HepG2 (cell line): ENCODE results near the gene IFNB1. TPM values are rescaled to one million over a fixed set of nuclear protein-coding genes. Genes with fewer than 3 reads are reported as not detected.

Experiments used
- ATAC-seq: fragments of 200-7000 bp; cut with Tn5 transposase; 3 replicates; pipeline ENCODE4 v1.9.1; 2020; ENCODE audit warnings: mild to moderate bottlenecking, moderate library complexity
- BruUV-seq: library from RNA; stranded (reverse); fragments of 400-500 nt; replicated peaks from 2 replicates; lab custom pipeline; 2021; lab: Mats Ljungman, UMichigan
- CTCF ChIA-PET: fragments of 300-600 bp; formaldehyde crosslinking; extraction: SDS; loops from one replicate; lab custom pipeline; 2021; ENCODE audit warnings: low total read pairs, inconsistent platforms, low intra/inter-chr PET ratio; lab: Yijun Ruan, JAX
- POLR2A ChIA-PET: fragments of 350-600 bp; sonication (Branson Sonifier 250); formaldehyde crosslinking; loops from one replicate; lab custom pipeline; 2020; ENCODE audit warnings: antibody characterized with exemption, inconsistent platforms; lab: Yijun Ruan, JAX
- DNase-seq: peaks from one replicate; pipeline ENCODE4 v3.0.0-alpha.2; 2015; ENCODE audit warnings: low spot score
- FAIRE-seq: peaks from 3 replicates; lab custom pipeline; 2011; peaks lifted over from hg19 to GRCh38; lab: Jason Lieb, UNC
- H2AFZ ChIP-seq: one replicate; pipeline ENCODE4 v1.6.1; 2011; ENCODE audit warnings: low read length, inconsistent platforms
- H3K27ac ChIP-seq: fragments of 300-600 bp; 3 replicates; pipeline ENCODE4 v1.8.0; 2011; ENCODE audit warnings: mixed run types, mild to moderate bottlenecking, mixed read lengths, low read length, inconsistent platforms; ENCODE audit not compliant: insufficient read depth; ENCODE audit errors: extremely low read length
- H3K27me3 ChIP-seq, 2 experiments: fragments of 200-600 bp in 1 of 2; 2 replicates in 1 of 2; 3 replicates in 1 of 2; pipeline versions ENCODE4 v1.6.0 to v1.8.0; 2011; ENCODE audit warnings: low read length in 2 of 2, mild to moderate bottlenecking in 2 of 2, moderate library complexity in 2 of 2, inconsistent platforms in 1 of 2; ENCODE audit not compliant: insufficient read depth in 2 of 2, control insufficient read depth in 1 of 2
- H3K36me3 ChIP-seq, 2 experiments: fragments of 200-600 bp in 1 of 2; replicated peaks in 1 of 2; 2 replicates in 1 of 2; 3 replicates in 1 of 2; pipeline versions ENCODE4 v1.5.1 to v1.8.0; 2011; ENCODE audit warnings: low read length in 2 of 2, inconsistent platforms in 1 of 2; ENCODE audit not compliant: insufficient read depth in 2 of 2, control insufficient read depth in 1 of 2
- H3K4me1 ChIP-seq: 2 replicates; pipeline ENCODE4 v1.5.1; 2012; ENCODE audit warnings: low read length, inconsistent platforms; ENCODE audit not compliant: insufficient read depth
- H3K4me2 ChIP-seq: 2 replicates; pipeline ENCODE4 v1.6.0; 2011; ENCODE audit warnings: low read depth, low read length, inconsistent platforms
- H3K4me3 ChIP-seq, 3 experiments: fragments of 200-600 bp in 1 of 3; sonication (generic), shearing (Covaris generic) in 1 of 3; replicated peaks in 1 of 3; 2 replicates each; pipeline ENCODE4 v1.5.1; 2011 to 2016; ENCODE audit warnings: low read length in 3 of 3, inconsistent platforms in 2 of 3, low read depth in 2 of 3, mild to moderate bottlenecking in 2 of 3, control low read depth in 1 of 3, mixed read lengths in 1 of 3; ENCODE audit not compliant: insufficient read depth in 1 of 3
- H3K79me2 ChIP-seq: one replicate; pipeline ENCODE4 v1.6.1; 2011; ENCODE audit warnings: low read length, inconsistent platforms; ENCODE audit not compliant: insufficient read depth
- H3K9ac ChIP-seq: 2 replicates; pipeline ENCODE4 v1.6.0; 2011; ENCODE audit warnings: mild to moderate bottlenecking, low read depth, low read length, inconsistent platforms; ENCODE audit not compliant: insufficient read depth
- H3K9me3 ChIP-seq: 2 replicates; pipeline ENCODE4 v1.5.1; 2012; ENCODE audit warnings: mild to moderate bottlenecking, low read length
- H4K20me1 ChIP-seq: 2 replicates; pipeline ENCODE4 v1.6.0; 2011; ENCODE audit warnings: inconsistent platforms, mild to moderate bottlenecking, low read length, moderate library complexity; ENCODE audit not compliant: insufficient read depth
- CHCHD3 ChIP-seq: sonication (generic); formaldehyde crosslinking; IDR thresholded peaks from 2 replicates; pipeline ENCODE4 v1.8.0; 2022; ENCODE audit warnings: mild to moderate bottlenecking, missing genetic modification reagents, moderate library complexity
- ETS1 ChIP-seq: sonication (generic); formaldehyde crosslinking; IDR thresholded peaks from 2 replicates; pipeline ENCODE4 v1.4.0; 2020; ENCODE audit warnings: missing genetic modification reagents
- HNF4A ChIP-seq: sonication (generic); formaldehyde crosslinking; IDR thresholded peaks from 2 replicates; pipeline ENCODE4 v1.4.0; 2020; ENCODE audit warnings: missing genetic modification reagents
- KDM4B ChIP-seq: sonication (generic); formaldehyde crosslinking; IDR thresholded peaks from 2 replicates; pipeline ENCODE4 v1.4.0; 2020; ENCODE audit warnings: missing genetic modification reagents
- NFE2 ChIP-seq: sonication (generic); formaldehyde crosslinking; IDR thresholded peaks from 2 replicates; pipeline ENCODE4 v1.4.0; 2020; ENCODE audit warnings: missing genetic modification reagents
- PRDM10 ChIP-seq: sonication (generic); formaldehyde crosslinking; IDR thresholded peaks from 2 replicates; pipeline ENCODE4 v1.4.0; 2020; ENCODE audit warnings: low read depth, missing genetic modification reagents
- SMARCE1 ChIP-seq: fragments of 450-650 bp; IDR thresholded peaks from 2 replicates; pipeline ENCODE4 v1.6.1; 2017; ENCODE audit warnings: borderline replicate concordance
- ZNF766 ChIP-seq: sonication (generic); formaldehyde crosslinking; IDR thresholded peaks from 2 replicates; pipeline ENCODE4 v1.5.0; 2020; ENCODE audit warnings: missing genetic modification reagents, borderline replicate concordance
- WGBS: methylation state at CpG from one replicate; pipeline ENCODE4 v1.1.6; 2017; ENCODE audit warnings: low lambda C conversion rate; 5-methylcytosine and 5-hydroxymethylcytosine counted together
- in situ Hi-C: cut with HindIII; loops from 2 replicates; pipeline ENCODE4 v1.10.0; 2017; ENCODE audit warnings: low pct_unique_long_range_greater_than_20kb; ENCODE audit not compliant: extremely low pct_ligation_motif_present
- intact Hi-C: fragments of 100-400 bp; cut with micrococcal nuclease; formaldehyde crosslinking; loops from one replicate; pipeline ENCODE4 v1.10.0; 2022; ENCODE audit not compliant: unreplicated experiment
- polyA plus RNA-seq, 8 experiments: library from polyadenylated mRNA; depleted of rRNA in 3 of 8; stranded (reverse) in 7 of 8; unstranded in 1 of 8; fragments of >200 nt; fragmentation: Illumina TruSeq in 4 of 8; extraction: Trizol in 4 of 8; gene quantifications; 2 replicates each; pipeline versions ENCODE4 v1.2.1 to v1.2.3, GENCODE V29; 2011 to 2016; ENCODE audit warnings: low read depth in 4 of 8, missing spikeins in 1 of 8, mixed read lengths in 1 of 8; ENCODE audit not compliant: insufficient read depth in 1 of 8
- total RNA-seq, 5 experiments: library from RNA; depleted of rRNA; stranded (reverse); fragments of >200 nt; fragmentation: Illumina TruSeq; extraction: Trizol; gene quantifications; 2 replicates each; pipeline ENCODE4 v1.2.3, GENCODE V29; 2016; ENCODE audit warnings: low read depth in 1 of 5

IFNB1 gene
- total and polyA plus RNA-seq, 2 of the 13 experiments (the other 11 are each of a cell fraction or from before 2014, with no cell fraction given) = not detected

GRCh38 chr9:21039302-21039701 lies 38.4 kb downstream of the IFNB1 start (continued):
- TF ChIP-seq CHCHD3 (CRISPR knock-in tag) (no peak), ZNF766 (CRISPR knock-in tag) (no peak), PRDM10 (CRISPR knock-in tag) (no peak)

- Histone ChIP-seq H4K20me1 (no peaks in the 10 kb centered on the region), H3K4me2 (no peak overlapping the region)
- TF ChIP-seq NFE2 (CRISPR knock-in tag) (no peak), SMARCE1 (no peak), HNF4A (CRISPR knock-in tag) (no peak), KDM4B (no peak), ETS1 (CRISPR knock-in tag) (no peak)
- TF ChIP-seq, all 625 proteins: peak for 0
- no TSS peak for BruUV-seq
- no peak overlapping the region for H2AFZ ChIP-seq
- intact Hi-C loops = no loop called here
- no peaks in the 10 kb centered on the region for H3K27me3 ChIP-seq
- no peak overlapping the region for H3K9ac ChIP-seq
- in situ Hi-C loops = no loop called here
- H3K4me1 ChIP-seq = no peaks in the 10 kb centered on the region
- H3K27ac ChIP-seq = no peak overlapping the region
- no peaks in the 10 kb centered on the region for H3K36me3 ChIP-seq
- WGBS = 48% methylated on average over 2 of the region's 2 CpGs
- CTCF ChIA-PET = no interaction called here
- no peak for DNase-seq
- ATAC-seq = no peak
- POLR2A ChIA-PET = no interaction called here
- no peak for FAIRE-seq
- H3K79me2 ChIP-seq = no peaks in the 10 kb centered on the region
- no peak overlapping the region for H3K4me3 ChIP-seq
- no peaks in the 10 kb centered on the region for H3K9me3 ChIP-seq
Observed at GRCh38 chr9:21037278-21037677, 40.5 kb downstream of the IFNB1 start.
